ENCODE measurements around the gene EPHB1.
"Not testable (repeated sequence)": the region's sequence is repeated elsewhere in the genome, so short reads cannot be mapped to it uniquely, and the experiment has no call there.

The EPHB1 gene

DNA sequence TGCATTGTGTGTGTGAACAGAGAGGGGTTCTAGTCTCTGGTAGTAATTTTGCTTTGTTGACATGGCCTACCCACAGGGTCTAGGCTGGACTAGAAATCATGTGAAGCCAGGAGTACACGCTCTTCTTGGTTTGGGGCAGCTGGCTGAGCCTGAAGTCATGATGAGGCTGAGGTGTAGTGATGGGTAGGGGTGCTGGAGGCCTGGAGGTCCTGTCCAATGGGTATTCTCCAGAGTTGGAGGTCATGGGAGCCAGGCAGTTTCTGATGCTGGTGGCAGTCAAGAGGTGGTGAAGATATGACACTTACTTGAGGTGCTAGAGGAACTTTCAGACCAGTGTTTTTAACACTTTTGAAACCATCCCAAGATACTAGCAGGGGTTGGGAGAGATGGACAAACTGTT lies 18.5 kb upstream of the EPHB1 start:
- Histone ChIP-seq H3K18ac (ENCODE audit: low read length) (no peak overlapping the region), H3K4me1 (ENCODE audit: control insufficient read depth in 2 of 2, insufficient read depth in 1 of 2, low read depth in 1 of 2, low read length in 2 of 2) (no peaks in the 10 kb centered on the region), H3K27me3 (ENCODE audit: control insufficient read depth in 3 of 3, insufficient read depth in 3 of 3, low read depth in 1 of 3, low read length in 3 of 3) (no peaks in the 10 kb centered on the region), H2AK5ac (ENCODE audit: low read depth, low read length) (no peak overlapping the region), H3K36me3 (replicated peaks in 1 of 2; ENCODE audit: control insufficient read depth in 2 of 2, insufficient read depth in 2 of 2, low read length in 2 of 2) (no peaks in the 10 kb centered on the region), H4K8ac (ENCODE audit: low read depth, low read length) (no peak overlapping the region), H3K4ac (ENCODE audit: low read length) (no peak overlapping the region), H2BK5ac (ENCODE audit: low read length) (no peak overlapping the region), H3K9me3 (replicated peaks in 1 of 2; ENCODE audit: control insufficient read depth in 2 of 2, insufficient read depth in 1 of 2, low read depth in 1 of 2, low read length in 2 of 2) (no peaks in the 10 kb centered on the region), H2AFZ (ENCODE audit: low read length) (no peak overlapping the region), H3K4me3 (ENCODE audit: low read length in 2 of 2) (no peak overlapping the region), H3K23ac (ENCODE audit: low read depth, low read length, poor library complexity) (no peak overlapping the region), H2BK15ac (ENCODE audit: low read length) (no peak overlapping the region), H3K9ac (ENCODE audit: low read depth, low read length, poor library complexity) (no peak overlapping the region), H3K4me2 (ENCODE audit: insufficient read depth, low read length, poor library complexity, severe bottlenecking) (no peak overlapping the region), H2BK12ac (ENCODE audit: low read length) (no peak overlapping the region), H3K79me1 (ENCODE audit: low read depth, low read length) (no peaks in the 10 kb centered on the region), H3K14ac (ENCODE audit: low read length) (no peak overlapping the region), H4K91ac (ENCODE audit: low read depth, low read length, poor library complexity) (no peak overlapping the region), H3K27ac (replicated peaks; ENCODE audit: low read length) (no peak overlapping the region), H2BK120ac (ENCODE audit: low read depth, low read length) (no peak overlapping the region)
- no CpG with 5 or more reads among the region's 1 CpG for WGBS, 2 donors (ENCODE audit: extremely low coverage in 2 of 2, insufficient read length in 2 of 2, insufficient replicate concordance in 1 of 2)
- no peak for DNase-seq (ENCODE audit: low spot score)

DNA sequence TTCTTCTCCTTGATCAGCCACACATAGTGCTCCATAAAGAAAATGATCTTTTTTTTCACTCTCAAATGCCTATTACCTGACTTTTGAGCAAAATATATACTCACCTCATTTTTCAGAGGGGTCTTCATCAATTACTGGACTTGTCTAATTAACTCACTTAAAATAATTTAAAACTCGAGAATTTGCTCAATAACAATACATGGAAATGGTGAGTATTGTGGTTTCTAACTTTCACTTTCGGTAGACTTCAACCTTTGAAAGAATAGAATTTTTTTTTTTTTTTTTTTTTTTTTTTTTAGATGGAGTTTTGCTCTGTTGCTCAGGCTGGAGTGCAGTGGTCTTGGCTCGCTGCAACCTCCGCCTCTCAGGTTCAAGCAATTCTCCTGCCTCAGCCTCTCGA lies 17.7 kb upstream of the EPHB1 start:
- no peaks in the 10 kb centered on the region for H3K27me3 ChIP-seq (ENCODE audit: control insufficient read depth in 3 of 3, insufficient read depth in 3 of 3, low read depth in 1 of 3, low read length in 3 of 3)
- H3K79me1 ChIP-seq (ENCODE audit: low read depth, low read length): no peaks in the 10 kb centered on the region
- H3K9me3 ChIP-seq (replicated peaks in 1 of 2; ENCODE audit: control insufficient read depth in 2 of 2, insufficient read depth in 1 of 2, low read depth in 1 of 2, low read length in 2 of 2): no peaks in the 10 kb centered on the region
- no peak for DNase-seq (ENCODE audit: low spot score)
- no peak overlapping the region for H3K27ac ChIP-seq (replicated peaks; ENCODE audit: low read length)
- no peak overlapping the region for H3K4ac ChIP-seq (ENCODE audit: low read length)
- no peak overlapping the region for H3K14ac ChIP-seq (ENCODE audit: low read length)
- no CpG with 5 or more reads among the region's 5 CpGs for WGBS, 2 donors (ENCODE audit: extremely low coverage in 2 of 2, insufficient read length in 2 of 2, insufficient replicate concordance in 1 of 2)
- H4K8ac ChIP-seq (ENCODE audit: low read depth, low read length): no peak overlapping the region
- no peak overlapping the region for H2BK5ac ChIP-seq (ENCODE audit: low read length)
- H3K9ac ChIP-seq (ENCODE audit: low read depth, low read length, poor library complexity): no peak overlapping the region
- no peak overlapping the region for H2BK120ac ChIP-seq (ENCODE audit: low read depth, low read length)
- no peak overlapping the region for H2AFZ ChIP-seq (ENCODE audit: low read length)
- no peaks in the 10 kb centered on the region for H3K36me3 ChIP-seq (replicated peaks in 1 of 2; ENCODE audit: control insufficient read depth in 2 of 2, insufficient read depth in 2 of 2, low read length in 2 of 2)
- no peak overlapping the region for H3K23ac ChIP-seq (ENCODE audit: low read depth, low read length, poor library complexity)
- no peak overlapping the region for H3K4me3 ChIP-seq (ENCODE audit: low read length in 2 of 2)
- no peak overlapping the region for H4K91ac ChIP-seq (ENCODE audit: low read depth, low read length, poor library complexity)
- no peak overlapping the region for H2BK12ac ChIP-seq (ENCODE audit: low read length)
- H3K18ac ChIP-seq (ENCODE audit: low read length): no peak overlapping the region
- no peak overlapping the region for H3K4me2 ChIP-seq (ENCODE audit: insufficient read depth, low read length, poor library complexity, severe bottlenecking)
- H2AK5ac ChIP-seq (ENCODE audit: low read depth, low read length): no peak overlapping the region
- H3K4me1 ChIP-seq (ENCODE audit: control insufficient read depth in 2 of 2, insufficient read depth in 1 of 2, low read depth in 1 of 2, low read length in 2 of 2): no peaks in the 10 kb centered on the region
- H2BK15ac ChIP-seq (ENCODE audit: low read length): no peak overlapping the region

GRCh38 chr3:134788283-134788682 lies 6.8 kb upstream of the EPHB1 start:
- not testable (repeated sequence) for H2BK15ac ChIP-seq (ENCODE audit: low read length); H3K9ac ChIP-seq (ENCODE audit: low read depth, low read length, poor library complexity)

GRCh38 chr3:134790065-134790464 lies 5.0 kb upstream of the EPHB1 start:
- DNase-seq (ENCODE audit: low spot score): no peak
- H2BK15ac ChIP-seq (ENCODE audit: low read length): no peak overlapping the region

More at GRCh38 chr3:134788283-134788682, 6.8 kb upstream of the EPHB1 start:
- H3K27me3 ChIP-seq (ENCODE audit: control insufficient read depth in 3 of 3, insufficient read depth in 3 of 3, low read depth in 1 of 3, low read length in 3 of 3); H3K79me1 ChIP-seq (ENCODE audit: low read depth, low read length); H2BK5ac ChIP-seq (ENCODE audit: low read length); H4K91ac ChIP-seq (ENCODE audit: low read depth, low read length, poor library complexity); H3K18ac ChIP-seq (ENCODE audit: low read length); H3K23ac ChIP-seq (ENCODE audit: low read depth, low read length, poor library complexity); H2AFZ ChIP-seq (ENCODE audit: low read length); H3K4me3 ChIP-seq (ENCODE audit: low read length in 2 of 2); H4K8ac ChIP-seq (ENCODE audit: low read depth, low read length); H3K4me1 ChIP-seq (ENCODE audit: control insufficient read depth in 2 of 2, insufficient read depth in 1 of 2, low read depth in 1 of 2, low read length in 2 of 2); H3K4ac ChIP-seq (ENCODE audit: low read length); DNase-seq (ENCODE audit: low spot score); H2BK120ac ChIP-seq (ENCODE audit: low read depth, low read length); H2AK5ac ChIP-seq (ENCODE audit: low read depth, low read length); H3K4me2 ChIP-seq (ENCODE audit: insufficient read depth, low read length, poor library complexity, severe bottlenecking); H3K27ac ChIP-seq (replicated peaks; ENCODE audit: low read length); H3K14ac ChIP-seq (ENCODE audit: low read length); H3K9me3 ChIP-seq (replicated peaks in 1 of 2; ENCODE audit: control insufficient read depth in 2 of 2, insufficient read depth in 1 of 2, low read depth in 1 of 2, low read length in 2 of 2); H3K36me3 ChIP-seq (replicated peaks in 1 of 2; ENCODE audit: control insufficient read depth in 2 of 2, insufficient read depth in 2 of 2, low read length in 2 of 2); H2BK12ac ChIP-seq (ENCODE audit: low read length): not testable (repeated sequence)
- WGBS, 2 donors (ENCODE audit: extremely low coverage in 2 of 2, insufficient read length in 2 of 2, insufficient replicate concordance in 1 of 2): no CpG with 5 or more reads among the region's 4 CpGs

More at GRCh38 chr3:134790065-134790464, 5.0 kb upstream of the EPHB1 start:
- Histone ChIP-seq H3K14ac (ENCODE audit: low read length) (no peak overlapping the region), H3K9ac (ENCODE audit: low read depth, low read length, poor library complexity) (no peak overlapping the region), H3K4me1 (ENCODE audit: control insufficient read depth in 2 of 2, insufficient read depth in 1 of 2, low read depth in 1 of 2, low read length in 2 of 2) (no peaks in the 10 kb centered on the region), H4K8ac (ENCODE audit: low read depth, low read length) (no peak overlapping the region), H3K23ac (ENCODE audit: low read depth, low read length, poor library complexity) (no peak overlapping the region), H4K91ac (ENCODE audit: low read depth, low read length, poor library complexity) (no peak overlapping the region), H3K4me3 (ENCODE audit: low read length in 2 of 2) (no peak overlapping the region), H2AFZ (ENCODE audit: low read length) (no peak overlapping the region), H2BK5ac (ENCODE audit: low read length) (no peak overlapping the region), H2AK5ac (ENCODE audit: low read depth, low read length) (no peak overlapping the region), H3K4ac (ENCODE audit: low read length) (no peak overlapping the region), H3K36me3 (replicated peaks in 1 of 2; ENCODE audit: control insufficient read depth in 2 of 2, insufficient read depth in 2 of 2, low read length in 2 of 2) (no peaks in the 10 kb centered on the region), H3K27ac (replicated peaks; ENCODE audit: low read length) (no peak overlapping the region), H3K27me3 (ENCODE audit: control insufficient read depth in 3 of 3, insufficient read depth in 3 of 3, low read depth in 1 of 3, low read length in 3 of 3) (peaks cover 0 to 4% (median 0%) of the 10 kb centered on the region in 3 experiments), H3K79me1 (ENCODE audit: low read depth, low read length) (no peaks in the 10 kb centered on the region), H3K9me3 (replicated peaks in 1 of 2; ENCODE audit: control insufficient read depth in 2 of 2, insufficient read depth in 1 of 2, low read depth in 1 of 2, low read length in 2 of 2) (no peaks in the 10 kb centered on the region), H3K4me2 (ENCODE audit: insufficient read depth, low read length, poor library complexity, severe bottlenecking) (no peak overlapping the region), H2BK12ac (ENCODE audit: low read length) (no peak overlapping the region), H2BK120ac (ENCODE audit: low read depth, low read length) (no peak overlapping the region), H3K18ac (ENCODE audit: low read length) (no peak overlapping the region)
- no CpG with 5 or more reads among the region's 2 CpGs for WGBS, 2 donors (ENCODE audit: extremely low coverage in 2 of 2, insufficient read length in 2 of 2, insufficient replicate concordance in 1 of 2)
